NCI-H187 treated with DMSO at 0.1 percent for 48 hours (cell line): ENCODE data around the gene GALR2.

Experiments
- DNase-seq: peaks from one replicate; lab custom pipeline; 2025; lab: John Stamatoyannopoulos, UW

The GALR2 gene

GRCh38 chr17:76079956-76080767, 5.6 kb downstream of the GALR2 start:
- DNase-seq: no peak

GRCh38 chr17:76080768-76081287, 6.2 kb downstream of the GALR2 start:
- no peak for DNase-seq

DNA sequence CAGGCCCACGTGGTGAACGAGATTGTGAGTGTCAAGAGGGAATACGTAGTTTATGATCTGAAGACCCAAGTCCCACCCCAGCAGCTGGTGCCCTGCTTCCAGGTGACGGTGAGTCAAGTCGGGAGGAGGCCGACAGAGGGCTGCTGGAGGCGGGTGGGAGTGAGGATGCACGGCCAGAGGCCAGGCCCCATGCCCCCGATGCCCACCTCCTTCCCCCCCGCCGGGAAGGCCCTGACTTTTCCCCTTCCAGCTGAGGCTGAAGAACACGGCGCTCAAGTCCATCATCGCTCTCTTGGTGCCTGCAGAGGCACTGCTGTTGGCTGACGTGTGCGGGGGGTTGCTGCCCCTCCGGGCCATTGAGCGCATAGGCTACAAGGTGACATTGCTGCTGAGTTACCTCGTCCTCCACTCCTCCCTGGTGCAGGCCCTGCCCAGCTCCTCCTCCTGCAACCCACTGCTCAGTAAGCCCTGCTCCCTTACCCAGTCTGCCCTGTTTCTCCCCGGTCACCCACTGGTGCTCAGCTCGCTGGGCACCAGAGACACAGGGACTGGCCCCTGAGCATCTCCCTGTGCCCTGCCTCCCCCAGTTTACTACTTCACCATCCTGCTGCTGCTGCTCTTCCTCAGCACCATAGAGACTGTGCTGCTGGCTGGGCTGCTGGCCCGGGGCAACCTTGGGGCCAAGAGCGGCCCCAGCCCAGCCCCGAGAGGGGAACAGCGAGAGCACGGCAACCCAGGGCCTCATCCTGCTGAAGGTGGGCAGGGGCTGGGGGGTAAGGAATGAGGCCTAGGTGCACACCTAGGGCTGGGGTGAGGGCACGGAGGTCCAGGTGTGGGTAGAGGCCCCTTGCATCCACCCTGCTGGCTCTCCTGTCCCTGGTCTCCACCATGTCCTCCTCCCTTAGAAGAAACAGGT, 7.0 kb downstream of the GALR2 start:
- DNase-seq: no peak

DNA sequence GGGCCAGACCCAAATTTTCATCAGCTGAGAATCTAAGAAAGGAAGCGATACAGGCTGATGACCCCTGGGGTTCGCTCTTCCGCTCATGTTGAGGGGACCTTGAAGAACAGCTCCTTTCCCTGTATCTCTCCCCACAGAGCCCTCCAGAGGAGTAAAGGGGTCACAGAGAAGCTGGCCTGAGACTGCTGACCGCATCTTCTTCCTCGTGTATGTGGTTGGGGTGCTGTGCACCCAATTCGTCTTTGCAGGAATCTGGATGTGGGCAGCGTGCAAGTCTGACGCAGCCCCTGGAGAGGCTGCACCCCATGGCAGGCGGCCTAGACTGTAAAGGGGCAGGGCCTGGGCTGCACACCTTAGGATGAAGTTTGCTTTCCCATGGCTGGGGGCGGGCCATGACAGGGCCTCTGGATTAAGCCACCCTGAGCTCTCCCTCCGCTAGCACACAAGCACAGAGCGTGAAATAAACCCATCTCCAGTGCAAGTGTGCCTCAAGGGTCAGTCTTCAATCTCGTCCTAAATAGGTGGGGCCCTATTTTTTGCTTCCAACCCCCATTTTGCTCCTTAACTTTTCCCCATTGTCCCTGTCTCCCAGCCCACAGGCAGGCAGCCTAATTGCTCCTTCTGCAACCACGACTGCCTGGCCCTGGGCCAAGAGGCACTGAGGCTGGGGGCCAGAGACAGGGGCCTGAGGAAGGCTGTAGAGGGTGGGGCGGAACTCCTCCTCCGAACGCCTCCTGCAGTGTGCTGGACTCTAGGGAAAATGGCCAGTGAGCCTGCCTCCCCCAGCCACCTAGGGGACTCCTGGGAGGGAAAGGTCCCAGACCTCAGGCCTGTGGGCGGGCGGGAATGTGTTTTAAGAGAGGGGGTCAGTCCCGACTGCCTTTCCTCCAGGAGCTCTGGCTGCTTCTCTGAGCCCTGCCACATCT, 8.0 kb downstream of the GALR2 start:
- no peak for DNase-seq

GRCh38 chr17:76083536-76084182, 9.1 kb downstream of the GALR2 start:
- no peak for DNase-seq

- DNase-seq: no peak
These were observed 10.6 kb downstream of the GALR2 start for GRCh38 chr17:76085066-76085730.

GRCh38 chr17:76085731-76086366, 11.3 kb downstream of the GALR2 start:
- DNase-seq: no peak

GRCh38 chr17:76086384-76086783, 11.8 kb downstream of the GALR2 start:
- no peak for DNase-seq

- no peak for DNase-seq
These were observed 12.9 kb downstream of the GALR2 start for GRCh38 chr17:76087531-76087930.

- no peak for DNase-seq
These were observed 13.7 kb downstream of the GALR2 start for GRCh38 chr17:76088041-76088867.

DNA sequence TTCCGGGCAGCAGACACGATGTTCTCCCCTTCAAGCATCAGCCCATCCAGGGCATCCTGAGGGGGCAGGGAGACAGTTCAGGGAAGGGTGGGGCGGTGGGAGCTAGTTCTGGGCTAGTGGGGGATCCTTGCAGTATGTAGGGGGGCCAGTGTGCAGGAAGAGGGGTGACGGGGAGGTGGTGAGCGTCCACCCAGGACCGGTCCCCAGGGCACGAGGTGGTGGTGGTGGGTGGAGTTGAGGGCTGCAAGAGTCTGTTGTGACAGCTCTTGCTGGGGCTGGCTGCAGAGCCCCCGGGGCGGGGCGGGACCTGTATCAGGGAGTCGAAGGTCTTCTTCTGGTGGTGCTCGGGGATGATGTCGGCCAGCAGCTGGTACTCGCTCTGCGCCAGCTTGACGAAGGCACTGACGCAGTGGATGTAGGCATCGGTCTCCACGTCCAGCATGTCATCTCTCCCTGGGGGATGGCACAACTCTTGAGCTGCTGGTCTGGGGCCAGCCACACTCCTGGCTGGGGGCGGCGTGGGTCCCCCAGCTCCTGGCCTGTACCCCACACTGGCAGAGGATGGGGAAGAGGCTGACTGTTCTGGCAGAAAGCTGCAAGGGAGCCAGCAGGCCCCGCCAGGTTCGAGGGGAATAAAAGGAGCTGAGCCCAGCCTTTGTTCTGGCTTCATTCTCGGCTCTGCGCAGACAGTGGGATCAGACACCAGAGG, 14.4 kb downstream of the GALR2 start:
- DNase-seq: no peak

DNA sequence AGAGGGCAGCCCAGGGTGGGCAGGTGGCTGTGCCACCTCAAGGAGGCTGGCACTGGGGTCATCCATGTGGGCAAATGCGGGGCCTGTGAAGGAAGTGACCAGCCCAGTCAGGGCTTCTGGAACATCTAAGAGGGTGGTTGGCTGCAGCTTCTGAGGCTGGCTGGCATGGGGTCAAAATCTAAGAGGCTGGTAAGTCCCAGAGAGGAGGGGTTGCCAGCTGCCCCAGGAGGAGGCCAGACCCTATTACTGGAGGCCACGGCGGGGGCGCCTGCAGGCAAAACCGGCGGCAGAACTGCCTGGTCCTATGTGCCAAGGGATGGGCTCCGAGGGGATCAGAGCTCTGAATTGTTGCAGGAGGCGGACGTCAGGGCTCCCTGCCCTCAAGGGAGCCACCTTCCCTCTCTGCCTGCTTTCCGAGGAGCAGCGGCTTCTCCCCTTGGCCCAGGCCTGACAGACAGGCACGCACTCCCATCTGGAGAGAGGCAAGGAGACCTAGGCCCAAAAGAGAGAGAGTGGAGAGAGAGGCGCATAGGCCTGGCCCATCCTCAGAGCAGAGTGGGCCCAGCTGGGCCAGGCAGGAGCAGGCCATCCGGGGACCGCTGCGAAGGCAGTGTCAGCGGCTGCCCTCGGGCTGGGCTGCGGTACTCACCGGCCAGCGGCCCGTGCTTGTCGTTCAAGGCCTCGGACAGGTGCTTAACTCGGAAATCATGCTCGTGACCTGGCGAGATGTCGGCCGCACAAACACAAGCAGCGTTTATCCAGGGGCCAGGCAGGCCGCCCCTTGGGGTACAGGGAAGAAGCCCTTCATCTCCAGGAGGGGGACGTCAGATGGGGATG, 15.3 kb downstream of the GALR2 start:
- DNase-seq: no peak

DNA sequence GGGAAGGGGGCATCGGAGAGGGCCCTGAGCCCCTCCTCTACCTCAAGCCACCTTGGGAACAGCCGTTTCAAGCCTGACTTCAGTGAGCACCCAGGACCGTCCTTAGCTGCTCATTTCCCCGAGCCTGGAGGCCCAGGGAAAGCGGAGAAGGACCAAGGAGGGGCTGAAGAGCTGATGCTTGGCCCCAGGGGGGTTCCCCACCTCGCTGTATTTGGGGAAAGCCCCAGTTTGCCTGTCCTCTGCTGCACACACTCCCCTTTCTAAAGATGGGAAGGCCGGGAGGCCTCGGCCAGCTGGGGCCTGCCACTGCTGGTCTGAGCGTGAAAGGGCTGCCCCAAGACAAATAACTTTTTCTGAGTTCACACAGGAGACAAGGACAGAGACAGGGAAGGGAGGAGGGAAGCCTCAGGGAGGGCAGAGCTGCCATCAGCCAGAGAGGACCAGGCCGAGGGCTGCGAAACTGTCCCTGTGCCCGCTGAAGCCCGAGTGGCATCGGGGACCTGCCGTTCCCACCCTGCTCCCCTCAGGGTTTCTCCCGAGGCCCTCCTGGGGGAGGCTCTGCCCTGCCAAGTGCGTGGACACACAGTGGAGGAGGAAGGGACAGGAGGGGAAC, 16.0 kb downstream of the GALR2 start:
- no peak for DNase-seq

- no peak for DNase-seq
These were observed 17.1 kb downstream of the GALR2 start for GRCh38 chr17:76091526-76092286.

DNA sequence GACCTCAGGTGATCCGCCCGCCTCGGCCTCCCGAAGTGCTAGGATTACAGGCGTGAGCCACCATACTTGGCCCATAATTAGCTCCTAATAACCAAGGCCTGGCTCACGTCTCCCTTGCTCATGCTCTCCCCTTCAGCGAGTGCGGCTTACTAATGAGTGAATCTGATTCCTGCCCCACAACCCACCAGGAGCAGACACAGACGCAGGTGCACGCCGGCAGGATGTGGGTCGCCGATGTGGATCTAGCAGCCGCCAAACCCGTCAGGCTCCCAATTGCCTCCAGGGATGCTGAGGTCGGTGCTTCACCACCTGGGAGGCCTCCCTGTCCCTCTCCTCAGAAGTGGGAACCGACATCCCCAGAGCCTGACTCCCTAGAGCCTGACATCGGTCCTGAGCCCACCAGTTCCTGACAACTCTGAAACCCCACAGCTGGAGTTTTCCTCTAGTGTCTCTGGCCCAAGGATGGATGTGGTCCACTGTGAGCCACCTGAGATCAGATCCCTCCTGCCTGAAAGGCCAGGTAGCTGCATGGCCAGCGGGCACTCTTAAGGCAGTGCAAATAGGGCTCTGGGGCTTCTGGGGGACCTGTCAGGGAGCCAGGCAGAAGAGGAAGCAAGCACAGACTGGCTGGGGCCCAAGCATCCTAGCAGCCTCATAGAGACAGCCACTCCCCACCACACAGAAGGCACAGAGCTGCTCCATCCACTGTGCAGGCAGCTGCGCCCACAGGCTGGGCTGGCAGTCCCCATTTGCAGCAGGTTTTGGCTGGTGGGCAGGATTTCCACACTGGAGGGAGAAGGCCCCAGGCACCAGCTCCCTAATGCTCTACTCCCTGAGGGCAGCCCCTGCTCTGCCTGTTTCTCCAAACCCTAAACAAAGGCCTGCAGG, 18.2 kb downstream of the GALR2 start:
- DNase-seq: no peak
